Measurements from ENCODE around the gene KCTD14. TPM values are rescaled to one million over a fixed set of nuclear protein-coding genes. Genes with fewer than 3 reads are reported as not detected.
A peak's percentile ranks its signal among the peaks of the same experiment; 100 is the strongest.

Gene KCTD14
- total and polyA plus RNA-seq, 12 donors = 9.5 to 84.7 (median 27.8) TPM

GRCh38 chr11:78070621-78071020, 47.5 kb upstream of the KCTD14 start:
- 76 to 85% (median 80%) methylated on average over 2 of the region's 2 CpGs for WGBS, 4 donors
- Histone ChIP-seq H3K9me3 (replicated peaks in 1 of 3) (no peaks in the 10 kb centered on the region), H3K4me3 (no peak overlapping the region), H3K36me3 (replicated peaks in 1 of 2) (peaks cover 0 to 50% of the 10 kb centered on the region in 2 donors), H3K27ac (no peak overlapping the region), H3K27me3 (no peaks in the 10 kb centered on the region), H3K4me1 (replicated peaks in 1 of 2) (peaks cover 0 to 12% of the 10 kb centered on the region in 2 donors)
- TF ChIP-seq CTCF (IDR thresholded peaks at IDR 0.05) = no peak
- intact Hi-C loops (cut with DNase I) = loop anchor here in 1 of 2 donors (10.0 kb wide), 1 partner anchor 124 kb away; no protein-coding TSS in a partner anchor
- no peak for DNase-seq

GRCh38 chr11:78069465-78069864, 46.4 kb upstream of the KCTD14 start:
- H3K4me3 ChIP-seq = no peak overlapping the region
- H3K4me1 ChIP-seq (replicated peaks in 1 of 2) = peaks cover 0 to under 1% of the 10 kb centered on the region in 2 donors
- TF ChIP-seq CTCF (IDR thresholded peaks at IDR 0.05) (no peak), POLR2A (IDR thresholded peaks at IDR 0.05) (no peak)
- DNase-seq = peak in 3 of 7 donors; percentile 37 to 71 (median 44)
- peaks cover 0 to 50% of the 10 kb centered on the region in 2 donors for H3K36me3 ChIP-seq (replicated peaks in 1 of 2)
- H3K9me3 ChIP-seq (replicated peaks in 1 of 3) = no peaks in the 10 kb centered on the region
- 55 to 64% (median 58%) methylated on average over 2 of the region's 2 CpGs for WGBS, 4 donors
- no peaks in the 10 kb centered on the region for H3K27me3 ChIP-seq
- intact Hi-C loops (cut with DNase I) = no loop called here
- no peak overlapping the region for H3K27ac ChIP-seq

- Histone ChIP-seq H3K9me3 (replicated peaks in 1 of 3) (no peaks in the 10 kb centered on the region), H3K36me3 (replicated peaks in 1 of 2) (peaks cover 0 to 48% of the 10 kb centered on the region in 2 donors), H3K27me3 (no peaks in the 10 kb centered on the region), H3K4me3 (no peak overlapping the region), H3K4me1 (replicated peaks in 1 of 2) (peaks cover 6 to 7% of the 10 kb centered on the region in 2 donors), H3K27ac (no peak overlapping the region)
- TF ChIP-seq POLR2A (IDR thresholded peaks at IDR 0.05) (no peak), CTCF (IDR thresholded peaks at IDR 0.05) (no peak)
- 86 to 95% (median 94%) methylated on average over 4 of the region's 4 CpGs for WGBS, 4 donors
- DNase-seq = no peak
- intact Hi-C loops (cut with DNase I) = no loop called here
These were observed 44.6 kb upstream of the KCTD14 start for GRCh38 chr11:78067704-78068103.

- TF ChIP-seq POLR2A (IDR thresholded peaks at IDR 0.05) (no peak), CTCF (IDR thresholded peaks at IDR 0.05) (no peak)
- no peaks in the 10 kb centered on the region for H3K27me3 ChIP-seq
- H3K9me3 ChIP-seq (replicated peaks in 1 of 3) = no peaks in the 10 kb centered on the region
- WGBS, 4 donors = 60 to 77% (median 67%) methylated on average over 2 of the region's 2 CpGs
- intact Hi-C loops (cut with DNase I) = no loop called here
- H3K27ac ChIP-seq = no peak overlapping the region
- DNase-seq = no peak
- peaks cover 0 to 36% of the 10 kb centered on the region in 2 donors for H3K36me3 ChIP-seq (replicated peaks in 1 of 2)
- H3K4me1 ChIP-seq (replicated peaks in 1 of 2) = peaks cover 11 to 19% of the 10 kb centered on the region in 2 donors
- no peak overlapping the region for H3K4me3 ChIP-seq
These were observed 43.4 kb upstream of the KCTD14 start for GRCh38 chr11:78066471-78066870.

Data from adrenal gland (tissue), 12 donors.